NK-92 treated with Interleukin-12 subunit alpha and Interleukin-12 subunit beta, amount 100 ng/mL, for 24 hours (cell line): ENCODE measurements around the gene OPRL1.
"Not testable (repeated sequence)": the region's sequence is repeated elsewhere in the genome, so short reads cannot be mapped to it uniquely, and the experiment has no call there.

Experiments
- DNase-seq: peaks from one replicate; lab custom pipeline; 2025; lab: John Stamatoyannopoulos, UW

Gene OPRL1

GRCh38 chr20:64117432-64117777 is 37.5 kb downstream of the OPRL1 start:
- not testable (repeated sequence) for DNase-seq

- DNase-seq, result no peak
These were observed 39.4 kb downstream of the OPRL1 start for GRCh38 chr20:64119301-64119680.

- no peak for DNase-seq
These were observed 39.9 kb downstream of the OPRL1 start for GRCh38 chr20:64119681-64120341.

- DNase-seq, result no peak
These were observed 41.7 kb downstream of the OPRL1 start for GRCh38 chr20:64121586-64121985.

GRCh38 chr20:64122927-64123326 is 43.0 kb downstream of the OPRL1 start:
- DNase-seq, result not testable (repeated sequence)

- DNase-seq, result not testable (repeated sequence)
These were observed 43.6 kb downstream of the OPRL1 start for GRCh38 chr20:64123517-64123916.

- DNase-seq, result no peak
These were observed 49.4 kb downstream of the OPRL1 start for GRCh38 chr20:64129146-64129782.

- DNase-seq, result no peak
These were observed 50.4 kb downstream of the OPRL1 start for GRCh38 chr20:64130271-64130670.

GRCh38 chr20:64130876-64131275 is 51.0 kb downstream of the OPRL1 start:
- DNase-seq, result no peak

- no peak for DNase-seq
These were observed 51.5 kb downstream of the OPRL1 start for GRCh38 chr20:64131406-64131805.

GRCh38 chr20:64133951-64134407 is 54.1 kb downstream of the OPRL1 start:
- no peak for DNase-seq

GRCh38 chr20:64134744-64135143 is 54.9 kb downstream of the OPRL1 start:
- not testable (repeated sequence) for DNase-seq

GRCh38 chr20:64136004-64136710 is 56.3 kb downstream of the OPRL1 start:
- no peak for DNase-seq

- DNase-seq, result no peak
These were observed 57.7 kb downstream of the OPRL1 start for GRCh38 chr20:64137598-64138031.

GRCh38 chr20:64138276-64138815 is 58.5 kb downstream of the OPRL1 start:
- no peak for DNase-seq

- no peak for DNase-seq
These were observed 59.5 kb downstream of the OPRL1 start for GRCh38 chr20:64139199-64140060.

GRCh38 chr20:64140061-64140931 is 60.4 kb downstream of the OPRL1 start:
- no peak for DNase-seq

GRCh38 chr20:64140956-64141355 is 61.1 kb downstream of the OPRL1 start:
- no peak for DNase-seq

- no peak for DNase-seq
These were observed 62.7 kb downstream of the OPRL1 start for GRCh38 chr20:64142590-64142989.

GRCh38 chr20:64143018-64143801 is 63.3 kb downstream of the OPRL1 start:
- DNase-seq, result no peak
